Muscle of back (tissue), 11 donors: ENCODE results near the gene PLXNC1. TPM values are rescaled to one million over a fixed set of nuclear protein-coding genes. Genes with fewer than 3 reads are reported as not detected.
A peak's percentile ranks its signal among the peaks of the same experiment; 100 is the strongest.
"Not testable (repeated sequence)": the region's sequence is repeated elsewhere in the genome, so short reads cannot be mapped to it uniquely, and the experiment has no call there.

ENCODE experiments used
- DNase-seq, 3 donors: peaks; one replicate each; pipeline versions ENCODE4 v3.0.0 to v3.0.0-alpha.2; 2013
- polyA plus RNA-seq, 10 donors: library from polyadenylated mRNA; unstranded; fragments of 120-200 nt; gene quantifications; one replicate each; pipeline ENCODE4 v1.2.1, GENCODE V29; 2013; ENCODE audit not compliant: insufficient read length in 10 of 10

PLXNC1 gene
- polyA plus RNA-seq, 10 donors, result 18.4 to 33.7 (median 22.7) TPM

DNA sequence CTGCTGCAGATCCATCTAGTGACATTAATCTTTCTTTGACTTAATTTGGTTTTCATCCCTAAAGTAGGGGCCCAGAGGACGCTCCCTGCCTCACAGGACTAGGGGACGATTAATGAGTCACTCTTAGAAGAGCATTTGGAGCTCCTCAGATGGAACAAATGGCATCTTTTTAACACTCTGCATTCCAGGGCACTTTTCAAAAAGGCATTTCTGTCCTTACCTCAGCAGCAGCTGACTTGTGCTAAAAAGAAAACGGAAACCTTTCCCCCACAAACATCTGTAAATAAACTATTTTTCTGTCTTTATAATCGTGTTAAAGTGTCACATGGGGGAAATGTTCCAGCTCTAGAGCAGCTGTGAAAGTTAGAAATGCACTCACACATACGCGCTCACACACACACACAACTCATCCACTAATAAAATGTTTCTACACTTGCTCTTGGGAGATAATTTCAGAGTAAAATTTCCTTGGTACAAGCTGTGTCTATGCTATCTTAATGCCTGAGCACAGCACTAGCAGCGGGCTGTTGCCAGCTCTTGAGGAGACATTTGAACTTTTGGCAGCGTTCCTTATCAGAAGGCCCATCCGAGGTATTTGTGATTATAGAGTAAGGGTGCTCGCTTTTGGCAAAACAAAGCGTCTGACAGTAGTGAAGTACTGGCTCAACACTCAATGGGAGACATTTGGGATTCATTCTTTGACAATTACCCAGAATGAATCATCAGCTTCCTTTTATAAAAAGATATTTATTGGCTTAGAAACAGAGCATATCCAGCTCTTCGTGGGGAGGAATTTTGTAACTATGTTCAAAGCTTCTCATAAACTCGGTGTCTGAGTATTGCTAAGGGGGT lies 141.3 kb downstream of the PLXNC1 start:
- peak; percentile 72 to 87 (median 82) for DNase-seq

DNA sequence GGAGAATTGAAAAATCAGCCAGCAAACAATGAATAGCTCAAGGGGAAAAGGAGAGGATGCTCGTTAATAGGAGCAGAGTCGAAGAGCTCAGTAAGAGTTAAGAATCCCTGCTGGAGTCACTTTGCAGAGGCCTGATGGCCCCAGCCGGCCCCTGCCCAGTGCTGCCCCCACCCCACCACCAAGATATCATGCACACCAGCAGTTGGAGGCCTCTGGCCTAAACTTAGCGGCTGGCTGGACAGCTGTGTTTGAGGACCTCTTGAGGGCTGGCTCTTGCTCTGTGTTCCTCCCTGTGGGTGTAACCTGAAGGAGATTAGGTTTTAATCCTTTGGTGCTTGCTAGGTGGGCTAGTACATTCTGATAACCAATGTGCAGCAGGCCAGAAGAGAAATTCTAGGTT lies 142.0 kb downstream of the PLXNC1 start:
- peak in 2 of 3 donors; percentile 17 to 73 for DNase-seq

DNA sequence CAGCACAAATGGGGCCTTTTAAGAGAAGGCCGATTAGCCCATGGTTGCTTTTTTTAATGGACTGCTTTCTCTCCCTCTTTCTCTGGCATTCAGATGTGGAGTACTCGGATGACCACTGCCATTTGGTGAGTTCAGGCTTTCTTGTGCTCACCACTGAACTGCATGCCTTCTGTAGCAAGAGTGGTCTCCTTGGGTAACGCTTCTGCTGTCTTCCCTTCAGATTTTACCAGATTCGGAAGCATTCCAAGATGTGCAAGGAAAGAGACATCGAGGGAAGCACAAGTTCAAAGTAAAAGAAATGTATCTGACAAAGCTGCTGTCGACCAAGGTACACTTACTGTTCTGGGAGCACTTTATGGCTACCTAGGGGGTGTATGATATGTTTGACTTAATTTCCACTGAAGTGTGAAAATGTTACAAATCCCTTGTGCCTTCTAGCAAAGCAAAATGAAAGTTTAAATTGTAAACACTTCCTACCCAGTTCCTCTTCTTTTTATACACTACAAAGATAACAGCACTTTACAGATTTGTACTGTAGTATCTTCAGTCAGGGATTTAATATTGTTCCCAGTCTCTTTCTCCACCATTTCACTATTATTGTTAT lies 148.8 kb downstream of the PLXNC1 start:
- no peak for DNase-seq

DNA sequence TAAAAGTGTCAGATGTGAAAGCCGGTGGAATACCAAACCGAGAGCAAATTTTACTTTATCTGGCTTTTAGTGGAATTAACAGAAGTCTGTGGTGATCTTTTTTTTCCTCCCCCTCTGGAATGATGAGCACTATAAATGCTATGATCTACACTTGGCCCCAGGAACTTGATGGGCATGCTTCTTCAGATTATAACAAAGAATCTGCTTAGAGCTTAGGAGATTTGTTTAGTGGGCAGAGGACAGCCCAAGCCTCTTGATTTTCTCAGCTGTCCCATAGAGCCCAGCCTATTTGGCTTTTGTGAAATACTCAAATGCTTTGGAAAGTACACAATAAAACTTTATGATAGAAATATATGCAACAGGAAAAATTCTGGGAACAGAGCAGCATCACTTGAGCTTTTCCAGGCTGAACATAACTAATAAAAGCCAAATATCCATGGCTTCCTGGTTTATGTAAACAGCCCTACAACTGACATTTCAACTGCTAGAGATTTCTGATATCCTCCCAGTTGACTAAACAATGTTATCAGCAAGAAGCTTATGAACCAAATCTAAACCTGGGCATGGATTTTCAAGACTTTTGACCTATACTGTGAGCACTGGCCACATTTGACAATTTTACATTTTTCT lies 149.6 kb downstream of the PLXNC1 start:
- peak in 1 of 3 donors; percentile 40 for DNase-seq

DNA sequence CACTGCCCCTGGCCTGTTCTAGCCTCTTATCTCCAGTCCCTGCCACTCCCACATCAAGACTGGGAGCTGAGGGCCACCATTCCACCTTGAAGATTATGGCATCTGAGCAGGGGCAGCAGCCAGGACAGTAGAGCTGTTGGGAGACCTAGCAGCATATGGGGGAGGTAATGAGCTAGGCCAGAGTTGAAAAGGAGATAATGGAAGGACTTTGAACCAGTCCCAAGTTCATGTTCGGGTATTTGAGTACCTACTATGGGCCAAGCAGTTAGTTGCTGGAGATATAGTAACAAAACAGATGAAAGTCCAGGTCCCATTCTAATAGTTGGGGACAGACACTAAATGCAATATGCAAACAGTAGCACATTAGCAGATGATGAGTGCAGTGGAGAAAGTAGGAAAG lies 151.5 kb downstream of the PLXNC1 start:
- DNase-seq, result no peak

DNA sequence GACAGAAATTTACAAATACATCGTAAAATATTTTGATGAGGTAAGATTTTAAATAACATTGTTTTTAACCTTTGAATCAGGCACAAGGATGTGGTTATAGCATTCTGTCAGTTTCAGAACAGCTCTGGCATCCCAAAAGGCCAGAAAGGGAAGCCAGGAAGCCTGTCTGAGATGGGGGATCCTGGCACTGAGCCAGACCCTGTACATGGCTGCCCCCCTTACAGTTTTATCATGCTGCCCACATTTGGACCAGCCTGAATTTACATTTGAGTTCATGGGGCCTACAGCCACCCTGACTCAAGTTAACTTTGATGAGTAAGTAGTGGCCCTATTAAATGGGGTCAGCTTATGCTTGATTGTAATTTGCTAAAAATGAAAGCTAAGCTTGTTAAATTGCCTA lies 155.6 kb downstream of the PLXNC1 start:
- no peak for DNase-seq

DNA sequence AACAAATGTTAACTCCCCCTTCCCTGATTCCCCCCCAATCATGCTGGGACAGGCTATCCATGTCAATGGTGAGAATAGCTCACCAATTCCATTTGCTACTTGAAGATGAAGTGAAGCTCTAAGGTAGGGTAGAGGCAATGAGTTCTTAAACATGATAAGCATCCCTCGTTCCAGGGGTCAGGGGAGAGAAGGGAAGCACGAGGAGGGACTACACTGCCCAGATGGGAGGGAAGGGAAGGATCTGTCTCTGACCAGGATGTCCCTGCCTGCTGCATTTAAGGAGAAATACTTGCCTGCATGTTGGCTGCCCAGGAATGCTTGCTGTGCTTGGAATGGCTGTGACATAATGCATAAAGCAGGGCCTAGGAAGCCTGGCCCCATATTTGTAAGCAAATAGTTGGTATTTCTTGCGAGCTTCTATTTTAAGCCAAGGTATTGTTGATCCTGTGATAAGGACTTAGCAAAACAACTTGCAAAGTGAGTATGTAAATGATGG lies 156.2 kb downstream of the PLXNC1 start:
- peak in 1 of 3 donors; percentile 21 for DNase-seq

DNA sequence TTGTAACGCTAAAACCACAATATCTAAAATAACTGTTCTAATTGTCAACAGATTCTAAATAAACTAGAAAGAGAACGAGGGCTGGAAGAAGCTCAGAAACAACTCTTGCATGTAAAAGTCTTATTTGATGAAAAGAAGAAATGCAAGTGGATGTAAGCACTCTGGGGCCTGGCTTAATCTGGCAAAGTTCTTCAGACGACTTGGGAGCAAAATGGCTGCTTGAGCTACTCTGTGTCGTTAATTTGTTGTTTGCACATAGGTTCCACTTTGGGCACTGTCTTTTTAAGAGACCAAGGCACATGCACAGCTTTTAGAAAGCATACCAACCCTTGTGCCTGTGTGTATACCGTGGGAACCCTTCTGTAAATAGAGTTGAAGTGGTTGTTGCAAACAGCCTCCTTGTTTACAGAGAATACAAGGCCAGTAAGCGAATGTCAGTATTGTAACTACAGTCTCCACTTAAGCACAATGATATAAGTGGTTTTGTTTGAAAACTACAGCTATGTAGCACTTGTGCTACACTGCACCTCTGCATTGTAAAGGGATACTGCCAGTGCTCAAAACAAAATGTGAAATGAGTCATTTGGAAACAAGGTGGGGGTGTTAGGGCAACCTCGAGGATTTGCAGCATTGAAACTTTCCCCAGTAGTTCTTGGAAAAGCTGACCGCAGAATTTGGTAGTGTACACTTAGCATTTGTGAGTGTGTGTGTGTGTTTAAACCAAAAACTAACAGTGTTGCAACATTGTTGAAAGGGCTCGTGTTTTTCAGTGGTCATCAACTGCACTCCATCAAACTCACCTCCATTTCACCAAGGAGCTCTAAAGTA lies 157.0 kb downstream of the PLXNC1 start:
- no peak for DNase-seq

DNA sequence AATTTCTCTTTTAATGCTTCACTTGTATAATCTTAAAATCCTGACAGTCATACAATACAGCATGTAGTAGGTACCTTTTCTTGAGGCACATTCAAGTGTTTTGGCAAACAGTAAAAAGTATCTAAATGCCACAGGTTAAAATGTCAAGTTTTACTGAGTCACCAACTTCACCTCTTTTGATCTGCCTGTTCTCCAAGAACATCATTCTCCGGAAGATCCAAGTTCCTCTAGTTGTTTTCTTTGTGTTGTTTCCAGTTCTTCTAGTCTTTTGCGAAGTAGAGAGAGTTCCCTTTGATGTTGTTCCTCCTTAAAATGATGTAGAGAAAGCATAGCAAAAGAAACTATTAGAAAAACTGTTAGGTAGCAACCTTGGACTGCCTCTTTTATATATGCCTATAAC lies 160.2 kb downstream of the PLXNC1 start:
- no peak for DNase-seq

DNA sequence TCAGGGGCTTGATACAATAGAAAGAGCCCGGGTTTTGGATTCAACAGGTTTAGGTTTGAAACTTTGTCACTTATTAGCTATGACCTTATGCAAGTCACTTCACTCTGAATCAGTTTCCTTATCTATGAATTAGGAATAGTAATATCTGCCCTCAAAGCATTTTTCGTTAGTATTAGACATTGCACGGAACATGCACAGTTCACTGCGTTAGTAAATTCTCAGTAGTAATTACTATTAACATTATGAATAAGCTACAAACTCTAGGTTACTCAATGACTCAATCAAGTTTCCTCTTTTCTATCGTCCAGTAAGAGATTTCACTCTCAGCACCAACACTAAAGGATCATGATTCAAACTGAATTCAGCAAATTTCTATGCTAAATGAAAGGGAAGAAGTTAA lies 161.0 kb downstream of the PLXNC1 start:
- no peak for DNase-seq

DNA sequence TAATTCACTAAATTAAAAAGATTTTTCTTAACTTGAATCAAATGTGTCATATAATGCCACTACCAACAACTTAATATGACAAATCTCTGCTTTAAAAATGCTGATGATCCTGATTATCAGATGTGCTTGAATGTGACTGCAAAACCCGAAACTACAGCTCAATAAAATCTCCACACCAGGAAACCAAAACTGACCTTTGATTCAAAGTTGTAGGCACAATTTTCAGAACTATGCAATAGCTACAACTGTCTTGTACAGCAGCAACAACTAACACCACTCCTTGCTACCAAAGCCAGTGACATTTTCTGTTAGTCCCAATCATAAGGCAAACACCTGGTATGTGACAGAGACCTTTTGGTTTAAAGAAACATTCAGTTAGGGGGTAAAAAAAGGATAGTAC lies 164.0 kb downstream of the PLXNC1 start:
- no peak for DNase-seq

DNA sequence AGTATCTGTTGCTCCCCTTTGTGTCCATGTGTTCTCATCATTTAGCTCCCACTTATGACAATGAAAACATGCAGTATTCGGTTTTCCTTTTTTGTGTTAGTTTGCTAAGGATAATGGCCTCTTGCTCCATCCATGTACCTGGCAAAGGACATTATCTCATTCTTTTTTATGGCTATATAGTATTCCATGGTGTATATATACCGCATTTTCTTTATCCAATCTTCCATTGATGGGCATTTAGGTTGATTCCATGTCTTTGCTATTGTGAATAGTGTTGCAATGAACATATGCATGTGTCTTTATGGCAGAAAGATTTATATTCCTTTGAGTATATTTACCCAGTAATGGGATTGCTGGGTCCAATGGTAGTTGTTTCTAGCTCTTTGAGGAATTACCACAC lies 168.2 kb downstream of the PLXNC1 start:
- DNase-seq, result not testable (repeated sequence)

DNA sequence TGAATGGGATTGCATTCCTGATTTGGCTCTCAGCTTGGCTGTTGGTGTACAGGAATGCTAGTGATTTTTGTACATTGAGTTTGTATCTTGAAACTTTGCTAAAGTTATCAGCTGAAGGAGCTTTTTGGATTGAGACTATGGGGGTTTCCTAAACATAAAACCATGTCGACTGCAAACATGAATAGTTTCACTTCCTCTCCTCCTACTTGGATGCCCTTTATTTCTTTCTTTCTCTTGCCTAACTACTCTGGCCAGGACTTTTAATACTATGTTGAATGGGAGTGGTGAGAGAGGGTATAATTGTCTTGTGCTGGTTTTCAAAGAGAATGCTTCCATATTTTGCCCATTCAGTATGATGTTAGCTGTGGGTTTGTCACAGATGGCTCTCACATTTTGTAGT lies 169.8 kb downstream of the PLXNC1 start:
- DNase-seq, result no peak

DNA sequence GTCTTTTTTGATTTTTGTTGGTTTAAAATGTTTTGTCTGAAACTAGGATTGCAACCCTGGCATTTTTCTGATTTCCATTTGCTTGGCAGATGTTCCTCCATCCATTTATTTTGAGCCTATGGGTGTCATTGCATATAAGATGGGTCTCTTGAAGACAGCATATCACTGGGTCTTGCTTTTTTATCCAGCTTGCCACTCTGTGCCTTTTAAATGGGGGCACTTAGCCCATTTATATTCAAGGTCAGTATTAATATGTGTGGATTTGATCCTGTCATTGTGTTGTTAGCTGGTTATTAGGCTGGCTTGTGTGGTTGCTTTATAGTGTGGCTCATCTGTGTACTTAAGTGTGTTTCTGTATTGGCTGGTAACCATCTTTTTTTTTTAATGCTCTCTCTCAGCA lies 171.7 kb downstream of the PLXNC1 start:
- no peak for DNase-seq

DNA sequence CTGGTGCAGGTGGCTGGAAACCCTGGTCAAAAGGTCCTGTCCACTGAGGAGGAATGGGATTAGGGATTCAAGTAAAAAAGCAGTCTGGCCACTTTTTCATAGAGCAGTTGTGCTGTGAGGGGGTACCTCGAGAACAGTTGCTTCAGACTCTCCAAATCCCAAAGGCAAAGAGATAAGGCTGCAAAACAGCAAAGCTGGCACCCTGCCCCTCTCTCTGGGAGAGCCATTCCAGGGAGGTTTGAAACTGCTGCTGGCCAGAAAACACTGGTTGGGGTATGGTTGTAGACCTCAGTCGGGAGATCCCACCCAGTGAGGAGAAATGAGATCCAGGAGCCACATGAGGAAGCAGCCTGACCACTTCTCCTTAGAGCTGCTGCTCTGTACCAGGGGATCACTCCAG lies 174.0 kb downstream of the PLXNC1 start:
- DNase-seq, result no peak

DNA sequence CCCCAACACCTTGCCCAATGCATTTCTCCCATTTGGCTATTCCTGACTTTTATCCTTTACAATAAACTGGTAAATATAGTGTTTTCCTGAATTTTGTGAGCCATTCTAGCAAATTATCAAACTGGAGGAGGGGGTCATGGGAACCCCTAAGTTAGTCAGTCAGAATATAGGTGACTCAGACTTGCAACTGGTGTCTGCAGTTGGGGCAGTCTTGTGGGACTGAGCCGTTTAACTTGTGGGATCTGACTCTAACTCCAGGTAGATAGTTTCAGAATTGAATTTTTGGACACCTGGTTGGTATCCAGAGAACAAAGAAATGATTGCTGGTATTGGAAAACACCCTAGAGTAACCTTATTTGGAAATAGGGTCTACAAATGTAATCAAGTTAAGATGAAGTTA lies 177.9 kb downstream of the PLXNC1 start:
- DNase-seq, result no peak

DNA sequence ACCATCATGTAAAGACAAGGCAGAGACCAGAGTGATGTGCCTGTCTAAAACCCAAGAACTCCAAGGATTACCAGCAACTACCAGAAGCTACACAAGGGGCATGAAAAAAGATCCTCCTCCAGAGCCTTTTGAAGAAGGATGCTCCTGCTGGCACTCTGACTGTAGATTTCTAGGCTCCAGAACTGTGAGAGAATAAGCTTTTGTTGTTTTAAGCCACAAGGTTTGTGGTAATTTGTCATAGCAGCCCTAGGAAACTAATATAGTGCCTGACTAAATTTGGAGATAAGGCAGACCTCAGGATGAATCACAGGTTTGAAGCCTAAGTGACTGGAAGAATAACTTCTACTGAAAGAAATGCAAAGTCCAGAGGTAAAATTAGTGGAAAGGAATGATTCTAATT lies 178.3 kb downstream of the PLXNC1 start:
- peak in 1 of 3 donors; percentile 36 for DNase-seq

DNA sequence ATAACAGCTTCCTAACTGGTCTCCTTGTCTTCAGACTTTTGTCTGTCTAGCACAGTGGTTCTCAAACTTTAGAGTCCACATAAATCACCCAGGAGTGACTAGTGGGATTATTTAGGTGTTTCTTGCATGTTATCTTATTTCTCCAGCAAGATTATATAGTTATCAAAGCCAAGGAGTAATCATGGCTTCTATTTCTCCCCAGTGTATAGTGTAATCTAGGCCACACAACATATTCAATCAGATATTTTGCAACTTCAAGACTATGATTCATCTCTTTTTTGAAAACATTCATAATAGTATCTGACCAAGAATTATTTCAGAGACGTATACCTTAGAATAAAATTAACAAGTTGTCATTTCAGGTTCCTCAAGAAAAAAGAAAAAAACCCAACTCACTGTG lies 179.4 kb downstream of the PLXNC1 start:
- DNase-seq, result no peak

DNA sequence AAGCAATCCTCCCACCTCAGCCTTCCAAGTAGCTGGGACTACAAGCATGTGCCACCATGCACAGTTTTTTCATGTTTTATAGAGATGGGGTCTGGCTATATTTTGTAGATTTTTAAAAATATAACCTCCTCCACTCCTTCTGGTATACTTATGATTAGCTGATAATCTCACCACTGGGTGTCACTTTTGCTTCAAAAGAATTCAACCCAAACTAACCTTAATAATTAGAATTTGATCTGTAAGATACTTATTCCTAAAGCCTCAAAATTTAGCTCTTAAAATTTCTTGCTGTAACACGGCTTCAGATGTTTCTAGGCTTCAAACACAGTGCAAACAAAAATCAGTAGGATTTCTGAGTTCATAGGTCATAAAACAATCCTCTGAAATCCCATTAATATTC lies 181.0 kb downstream of the PLXNC1 start:
- no peak for DNase-seq

DNA sequence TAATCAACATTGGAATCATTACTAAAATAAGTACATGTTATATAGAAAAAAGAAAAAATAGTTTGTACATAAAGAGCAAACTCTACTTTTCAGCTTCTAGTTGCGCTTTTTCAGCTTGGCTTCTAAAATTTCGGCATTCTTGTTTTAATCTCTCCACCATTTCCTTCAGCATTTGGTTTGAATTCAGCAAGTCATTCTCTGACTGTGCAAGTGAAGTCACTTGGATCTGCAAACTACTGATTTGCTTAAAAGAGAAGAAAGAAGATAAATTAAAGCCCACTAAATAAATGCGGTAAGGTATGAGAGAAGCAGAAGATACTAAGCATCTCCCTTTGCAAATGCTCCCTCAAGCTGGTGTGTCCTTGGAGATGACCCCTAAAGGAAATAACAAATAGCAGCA lies 185.0 kb downstream of the PLXNC1 start:
- DNase-seq, result no peak

DNA sequence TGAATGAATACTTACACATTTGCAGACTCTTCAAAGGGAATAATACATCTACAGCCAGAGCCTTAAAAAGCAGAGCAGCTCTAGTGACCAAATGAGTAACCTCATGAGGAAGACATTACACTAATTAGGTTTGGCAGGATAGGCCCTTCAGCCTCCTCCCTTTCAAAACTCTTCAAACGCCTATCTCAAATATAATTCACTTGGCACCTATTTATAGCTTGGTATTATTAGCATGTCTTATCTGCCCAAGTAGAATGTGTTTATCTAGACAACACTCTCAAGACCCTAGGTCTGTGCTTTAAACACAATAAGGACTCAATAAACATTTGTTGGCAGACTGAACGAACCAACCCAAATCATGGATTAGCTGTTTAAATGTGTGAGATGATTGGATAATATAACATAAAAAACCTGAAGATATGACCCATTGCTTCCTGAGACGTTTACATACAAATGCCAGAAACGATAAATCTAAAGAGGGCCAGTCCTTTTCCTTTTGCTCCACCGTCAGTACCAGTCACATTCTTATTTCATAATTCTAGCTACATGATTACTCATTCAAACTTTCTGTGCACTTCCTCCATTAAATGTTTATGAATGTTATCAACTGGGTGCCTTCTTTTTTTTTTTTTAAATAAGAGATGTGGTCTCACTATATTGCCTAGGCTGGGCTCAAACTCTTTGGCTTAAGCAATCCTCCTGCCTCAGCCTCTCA lies 188.0 kb downstream of the PLXNC1 start:
- no peak for DNase-seq
